ENCODE results near the gene HBD. TPM values are rescaled to one million over a fixed set of nuclear protein-coding genes. Genes with fewer than 3 reads are reported as not detected.

HBD gene
- total and polyA plus RNA-seq, 9 of the 15 experiments (the other 6 are each of a cell fraction or from before 2014, with no cell fraction given) = 11.8 to 169 (median 36.0) TPM

DNA sequence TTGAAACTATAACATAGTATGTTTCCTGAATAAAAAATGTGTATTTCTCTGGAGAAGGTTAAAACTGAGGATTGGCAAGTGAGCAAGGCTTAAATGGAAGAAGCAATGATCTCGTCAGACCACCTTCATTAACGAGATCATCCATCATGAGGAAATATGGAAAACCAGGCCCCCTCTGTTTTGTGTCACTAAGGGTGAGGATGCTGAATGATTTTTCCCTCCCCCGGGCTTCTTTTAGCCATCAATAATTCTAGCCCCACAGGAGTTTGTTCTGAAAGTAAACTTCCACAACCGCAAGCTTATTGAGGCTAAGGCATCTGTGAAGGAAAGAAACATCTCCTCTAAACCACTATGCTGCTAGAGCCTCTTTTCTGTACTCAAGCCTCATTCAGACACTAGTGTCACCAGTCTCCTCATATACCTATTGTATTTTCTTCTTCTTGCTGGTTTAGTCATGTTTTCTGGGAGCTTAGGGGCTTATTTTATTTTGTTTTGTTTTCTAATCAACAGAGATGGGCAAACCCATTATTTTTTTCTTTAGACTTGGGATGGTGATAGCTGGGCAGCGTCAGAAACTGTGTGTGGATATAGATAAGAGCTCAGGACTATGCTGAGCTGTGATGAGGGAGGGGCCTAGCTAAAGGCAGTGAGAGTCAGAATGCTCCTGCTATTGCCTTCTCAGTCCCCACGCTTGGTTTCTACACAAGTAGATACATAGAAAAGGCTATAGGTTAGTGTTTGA, 41.3 kb upstream of the HBD start (continued):
- TF ChIP-seq, protein P1, sequence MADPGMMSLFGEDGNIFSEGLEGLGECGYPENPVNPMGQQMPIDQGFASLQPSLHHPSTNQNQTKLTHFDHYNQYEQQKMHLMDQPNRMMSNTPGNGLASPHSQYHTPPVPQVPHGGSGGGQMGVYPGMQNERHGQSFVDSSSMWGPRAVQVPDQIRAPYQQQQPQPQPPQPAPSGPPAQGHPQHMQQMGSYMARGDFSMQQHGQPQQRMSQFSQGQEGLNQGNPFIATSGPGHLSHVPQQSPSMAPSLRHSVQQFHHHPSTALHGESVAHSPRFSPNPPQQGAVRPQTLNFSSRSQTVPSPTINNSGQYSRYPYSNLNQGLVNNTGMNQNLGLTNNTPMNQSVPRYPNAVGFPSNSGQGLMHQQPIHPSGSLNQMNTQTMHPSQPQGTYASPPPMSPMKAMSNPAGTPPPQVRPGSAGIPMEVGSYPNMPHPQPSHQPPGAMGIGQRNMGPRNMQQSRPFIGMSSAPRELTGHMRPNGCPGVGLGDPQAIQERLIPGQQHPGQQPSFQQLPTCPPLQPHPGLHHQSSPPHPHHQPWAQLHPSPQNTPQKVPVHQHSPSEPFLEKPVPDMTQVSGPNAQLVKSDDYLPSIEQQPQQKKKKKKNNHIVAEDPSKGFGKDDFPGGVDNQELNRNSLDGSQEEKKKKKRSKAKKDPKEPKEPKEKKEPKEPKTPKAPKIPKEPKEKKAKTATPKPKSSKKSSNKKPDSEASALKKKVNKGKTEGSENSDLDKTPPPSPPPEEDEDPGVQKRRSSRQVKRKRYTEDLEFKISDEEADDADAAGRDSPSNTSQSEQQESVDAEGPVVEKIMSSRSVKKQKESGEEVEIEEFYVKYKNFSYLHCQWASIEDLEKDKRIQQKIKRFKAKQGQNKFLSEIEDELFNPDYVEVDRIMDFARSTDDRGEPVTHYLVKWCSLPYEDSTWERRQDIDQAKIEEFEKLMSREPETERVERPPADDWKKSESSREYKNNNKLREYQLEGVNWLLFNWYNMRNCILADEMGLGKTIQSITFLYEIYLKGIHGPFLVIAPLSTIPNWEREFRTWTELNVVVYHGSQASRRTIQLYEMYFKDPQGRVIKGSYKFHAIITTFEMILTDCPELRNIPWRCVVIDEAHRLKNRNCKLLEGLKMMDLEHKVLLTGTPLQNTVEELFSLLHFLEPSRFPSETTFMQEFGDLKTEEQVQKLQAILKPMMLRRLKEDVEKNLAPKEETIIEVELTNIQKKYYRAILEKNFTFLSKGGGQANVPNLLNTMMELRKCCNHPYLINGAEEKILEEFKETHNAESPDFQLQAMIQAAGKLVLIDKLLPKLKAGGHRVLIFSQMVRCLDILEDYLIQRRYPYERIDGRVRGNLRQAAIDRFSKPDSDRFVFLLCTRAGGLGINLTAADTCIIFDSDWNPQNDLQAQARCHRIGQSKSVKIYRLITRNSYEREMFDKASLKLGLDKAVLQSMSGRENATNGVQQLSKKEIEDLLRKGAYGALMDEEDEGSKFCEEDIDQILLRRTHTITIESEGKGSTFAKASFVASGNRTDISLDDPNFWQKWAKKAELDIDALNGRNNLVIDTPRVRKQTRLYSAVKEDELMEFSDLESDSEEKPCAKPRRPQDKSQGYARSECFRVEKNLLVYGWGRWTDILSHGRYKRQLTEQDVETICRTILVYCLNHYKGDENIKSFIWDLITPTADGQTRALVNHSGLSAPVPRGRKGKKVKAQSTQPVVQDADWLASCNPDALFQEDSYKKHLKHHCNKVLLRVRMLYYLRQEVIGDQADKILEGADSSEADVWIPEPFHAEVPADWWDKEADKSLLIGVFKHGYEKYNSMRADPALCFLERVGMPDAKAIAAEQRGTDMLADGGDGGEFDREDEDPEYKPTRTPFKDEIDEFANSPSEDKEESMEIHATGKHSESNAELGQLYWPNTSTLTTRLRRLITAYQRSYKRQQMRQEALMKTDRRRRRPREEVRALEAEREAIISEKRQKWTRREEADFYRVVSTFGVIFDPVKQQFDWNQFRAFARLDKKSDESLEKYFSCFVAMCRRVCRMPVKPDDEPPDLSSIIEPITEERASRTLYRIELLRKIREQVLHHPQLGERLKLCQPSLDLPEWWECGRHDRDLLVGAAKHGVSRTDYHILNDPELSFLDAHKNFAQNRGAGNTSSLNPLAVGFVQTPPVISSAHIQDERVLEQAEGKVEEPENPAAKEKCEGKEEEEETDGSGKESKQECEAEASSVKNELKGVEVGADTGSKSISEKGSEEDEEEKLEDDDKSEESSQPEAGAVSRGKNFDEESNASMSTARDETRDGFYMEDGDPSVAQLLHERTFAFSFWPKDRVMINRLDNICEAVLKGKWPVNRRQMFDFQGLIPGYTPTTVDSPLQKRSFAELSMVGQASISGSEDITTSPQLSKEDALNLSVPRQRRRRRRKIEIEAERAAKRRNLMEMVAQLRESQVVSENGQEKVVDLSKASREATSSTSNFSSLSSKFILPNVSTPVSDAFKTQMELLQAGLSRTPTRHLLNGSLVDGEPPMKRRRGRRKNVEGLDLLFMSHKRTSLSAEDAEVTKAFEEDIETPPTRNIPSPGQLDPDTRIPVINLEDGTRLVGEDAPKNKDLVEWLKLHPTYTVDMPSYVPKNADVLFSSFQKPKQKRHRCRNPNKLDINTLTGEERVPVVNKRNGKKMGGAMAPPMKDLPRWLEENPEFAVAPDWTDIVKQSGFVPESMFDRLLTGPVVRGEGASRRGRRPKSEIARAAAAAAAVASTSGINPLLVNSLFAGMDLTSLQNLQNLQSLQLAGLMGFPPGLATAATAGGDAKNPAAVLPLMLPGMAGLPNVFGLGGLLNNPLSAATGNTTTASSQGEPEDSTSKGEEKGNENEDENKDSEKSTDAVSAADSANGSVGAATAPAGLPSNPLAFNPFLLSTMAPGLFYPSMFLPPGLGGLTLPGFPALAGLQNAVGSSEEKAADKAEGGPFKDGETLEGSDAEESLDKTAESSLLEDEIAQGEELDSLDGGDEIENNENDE (IDR thresholded peaks at IDR 0.05; ENCODE audit: low read depth, low read length) = no peak
- no peak for TF ChIP-seq NFXL1 (CRISPR knock-in tag; IDR thresholded peaks at IDR 0.05)
- TF ChIP-seq ESRRA (IDR thresholded peaks at IDR 0.05; ENCODE audit: borderline replicate concordance, low read depth) = no peak
- no peak for TF ChIP-seq FOXP4 (CRISPR knock-in tag; IDR thresholded peaks at IDR 0.05; ENCODE audit: borderline replicate concordance)
- TF ChIP-seq AFF1 (IDR thresholded peaks at IDR 0.05; ENCODE audit: low read depth in 1 of 2, partially characterized antibody in 2 of 2) = peak; percentile 31 to 75
- no peak for TF ChIP-seq ZBED1 (IDR thresholded peaks at IDR 0.05)
- TF ChIP-seq CCAR2 (IDR thresholded peaks at IDR 0.05; ENCODE audit: low read depth, low read length) = no peak
- TF ChIP-seq CREM (IDR thresholded peaks at IDR 0.05; ENCODE audit: low read depth) = peak; percentile 90
- peak; percentile 88 for TF ChIP-seq NBN (IDR thresholded peaks at IDR 0.05; ENCODE audit: low read depth)

Data from K562 (cell line).